HG03066 (cell line): ENCODE measurements around the gene TDRD3.

ENCODE experiments used
- ATAC-seq: cut with Tn5 transposase; IDR thresholded peaks from one replicate; pipeline ENCODE4 v1.9.1; 2021; ENCODE audit warnings: low read depth; ENCODE audit not compliant: unreplicated experiment

The TDRD3 gene

DNA sequence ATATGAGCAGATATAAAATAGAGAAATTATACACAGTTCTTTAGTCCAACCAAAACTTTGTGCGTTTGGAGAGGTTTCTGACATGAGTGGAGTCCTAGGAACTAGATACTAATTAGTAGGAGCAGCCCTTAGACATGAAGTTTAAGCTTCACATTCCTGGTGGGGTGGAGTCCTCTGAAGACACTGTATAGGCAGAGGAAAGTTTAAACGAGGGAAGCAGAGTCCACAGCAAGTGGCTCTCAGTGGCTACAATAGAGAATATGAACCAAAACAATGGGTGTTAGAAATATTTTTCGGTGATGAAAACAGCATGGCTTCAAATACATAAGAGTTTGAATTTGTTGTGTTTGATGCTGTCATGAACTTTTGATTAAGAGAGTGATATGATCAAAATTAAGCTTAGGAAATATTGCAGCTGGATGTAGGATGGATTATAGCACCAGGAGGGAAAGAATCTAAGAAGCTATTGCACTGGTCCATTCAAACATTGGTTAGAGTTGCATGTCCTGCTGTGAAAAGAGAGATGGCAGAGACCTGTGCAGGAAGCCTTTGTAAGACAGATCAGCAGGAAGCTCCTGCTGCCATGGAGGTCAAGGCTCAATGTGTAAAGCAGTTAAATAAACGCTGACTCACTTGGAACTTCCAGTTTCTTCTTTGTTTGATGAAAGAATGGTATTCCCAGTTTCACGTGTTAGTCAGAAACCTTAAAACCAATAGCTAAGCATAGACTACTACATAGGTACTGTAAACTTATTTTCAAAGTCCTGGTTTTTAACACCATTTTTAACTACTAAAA lies 175.2 kb downstream of the TDRD3 start:
- no peak for ATAC-seq

DNA sequence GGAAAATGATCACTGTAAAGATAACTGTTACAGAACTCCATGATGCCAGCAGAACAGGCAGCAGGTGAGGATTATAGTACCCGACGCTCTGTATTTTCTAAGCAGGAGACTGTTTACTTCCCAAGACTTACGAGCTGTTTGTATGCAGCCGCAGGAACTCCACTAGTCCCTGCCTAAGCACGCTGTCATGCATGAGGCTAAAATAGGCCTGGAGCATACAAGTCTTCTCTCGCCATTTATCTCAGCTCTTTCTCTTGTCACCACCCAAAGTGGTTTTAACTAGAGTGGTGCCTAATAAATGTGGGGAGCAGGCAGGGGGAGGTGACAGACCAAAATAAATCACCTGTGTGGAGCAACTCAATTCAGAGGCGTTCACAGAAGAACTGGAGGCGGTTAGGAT lies 175.8 kb downstream of the TDRD3 start:
- ATAC-seq: no peak

DNA sequence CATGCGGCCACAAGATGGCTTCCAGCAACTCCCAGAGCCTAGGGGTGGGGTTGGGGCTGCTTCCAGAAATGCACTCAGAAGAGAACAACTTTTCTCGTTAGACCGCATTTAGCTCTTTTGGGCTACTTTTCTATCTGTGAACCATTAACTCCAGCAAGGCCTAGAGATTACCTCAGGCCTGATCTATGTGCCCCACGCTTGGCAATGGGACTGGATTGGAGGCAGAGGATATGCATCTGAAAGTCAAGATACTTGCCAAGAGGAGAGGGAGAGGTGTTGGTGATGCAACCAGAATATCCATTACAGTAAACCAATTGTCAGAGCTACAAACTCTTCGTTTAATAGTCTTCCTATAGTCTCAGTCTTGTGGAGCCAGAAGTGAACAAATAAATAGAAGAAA lies 177.7 kb downstream of the TDRD3 start:
- no peak for ATAC-seq

DNA sequence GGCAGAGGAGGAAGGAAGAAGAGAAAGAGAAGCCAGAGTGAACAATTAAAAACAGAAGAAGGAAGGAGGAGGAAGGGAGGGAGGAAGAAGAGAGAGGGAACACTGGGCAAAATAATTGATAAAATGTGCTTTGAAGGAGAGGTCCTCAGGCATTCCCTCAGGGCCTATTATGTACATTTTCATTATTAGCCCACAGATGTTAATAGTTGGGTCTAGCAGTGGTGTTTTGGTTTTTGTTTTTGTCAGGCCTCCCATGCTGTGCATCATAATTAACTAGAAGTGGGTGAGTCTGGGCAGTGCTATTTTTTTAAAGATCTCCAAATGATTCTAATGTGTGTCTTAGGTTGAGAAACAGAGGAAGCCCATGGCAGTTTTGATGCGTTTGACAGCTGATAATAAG lies 178.1 kb downstream of the TDRD3 start:
- no peak for ATAC-seq

DNA sequence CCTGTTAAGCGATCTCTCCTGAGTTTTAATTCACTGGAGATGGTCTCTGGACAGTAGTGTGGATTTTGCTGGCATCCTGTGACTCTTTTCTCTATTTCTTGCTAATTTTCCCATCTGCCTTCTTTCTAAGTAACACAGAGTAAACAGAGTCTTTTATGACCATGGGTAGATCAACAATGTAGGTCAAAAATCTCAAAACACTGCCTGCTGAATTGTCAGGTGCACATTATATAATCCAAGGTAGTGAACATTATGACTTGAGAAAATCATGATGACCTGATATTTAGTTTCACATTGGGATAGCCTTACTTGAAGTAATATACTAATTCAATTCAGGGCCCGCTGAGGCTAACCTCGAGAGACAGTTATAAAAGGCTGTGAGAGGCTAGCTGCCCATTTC lies 180.7 kb downstream of the TDRD3 start:
- no peak for ATAC-seq

DNA sequence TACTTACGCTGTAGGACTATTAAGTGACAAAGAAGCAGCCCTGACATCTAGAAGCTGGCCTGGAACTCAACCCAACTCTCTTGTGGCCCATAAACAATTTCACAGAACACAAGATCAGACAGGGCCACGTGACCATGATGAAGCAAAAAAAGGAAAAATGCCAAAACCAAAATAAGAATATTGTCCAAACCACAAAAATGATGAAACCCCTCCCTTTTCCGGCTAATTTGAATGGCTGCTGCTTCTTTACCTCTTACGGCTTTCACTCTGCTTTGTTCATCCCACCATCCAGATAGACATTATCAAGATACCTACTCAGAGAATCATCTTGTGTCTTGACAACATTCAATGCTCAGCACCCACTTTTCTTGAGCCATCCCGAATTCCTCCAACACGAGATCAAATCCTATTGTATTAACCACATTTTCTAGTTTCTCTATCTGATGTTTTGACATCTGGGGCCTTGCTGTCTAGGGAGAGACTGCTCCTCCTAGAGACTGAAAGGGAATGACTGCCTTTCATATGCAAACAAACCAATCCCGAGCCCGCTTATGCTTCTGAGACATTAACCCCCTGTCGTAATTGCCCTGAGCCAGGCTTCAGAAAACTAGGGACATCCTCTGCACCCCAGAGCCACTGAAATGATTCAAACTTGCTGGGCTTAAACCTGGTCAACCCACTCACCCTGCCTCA lies 186.3 kb downstream of the TDRD3 start:
- ATAC-seq: no peak

DNA sequence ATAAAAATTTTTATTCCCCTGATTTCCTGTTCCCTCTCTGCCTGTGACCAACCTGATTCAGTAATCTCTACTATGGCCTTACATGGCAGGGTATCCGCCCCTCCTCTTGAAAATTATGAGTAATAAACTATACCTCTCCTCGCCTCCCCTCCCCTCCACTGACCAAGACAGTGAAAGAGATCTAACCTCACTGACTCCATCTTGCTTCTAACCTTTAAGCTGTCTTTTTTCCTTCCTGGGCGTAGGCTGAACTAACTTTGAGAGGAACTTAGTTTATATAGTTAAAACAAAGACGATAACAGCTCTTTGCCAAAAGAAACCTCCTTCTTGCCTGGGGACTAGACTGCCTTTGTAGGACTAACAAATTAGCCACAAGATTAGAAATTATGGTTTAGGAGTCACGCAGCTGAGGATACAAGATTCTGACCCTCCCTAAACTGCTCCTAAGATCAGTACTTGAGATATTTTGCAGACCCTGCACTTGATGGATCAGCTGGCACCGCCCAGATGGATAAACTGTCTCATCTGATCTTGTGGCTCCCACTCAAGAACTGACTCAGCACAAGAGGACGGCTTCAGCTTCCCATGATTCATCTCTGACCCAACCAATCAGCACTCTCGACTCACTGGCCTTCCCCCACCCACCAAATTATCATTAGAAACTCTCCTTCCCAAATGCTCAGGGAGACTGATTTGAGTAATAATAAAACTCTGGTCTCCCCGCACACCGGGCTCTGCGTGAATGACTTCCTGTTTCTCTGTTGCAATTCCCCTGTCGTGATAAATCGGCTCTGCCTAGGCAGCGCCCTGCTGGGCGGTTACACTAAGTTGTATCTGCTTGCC lies 187.1 kb downstream of the TDRD3 start:
- no peak for ATAC-seq

DNA sequence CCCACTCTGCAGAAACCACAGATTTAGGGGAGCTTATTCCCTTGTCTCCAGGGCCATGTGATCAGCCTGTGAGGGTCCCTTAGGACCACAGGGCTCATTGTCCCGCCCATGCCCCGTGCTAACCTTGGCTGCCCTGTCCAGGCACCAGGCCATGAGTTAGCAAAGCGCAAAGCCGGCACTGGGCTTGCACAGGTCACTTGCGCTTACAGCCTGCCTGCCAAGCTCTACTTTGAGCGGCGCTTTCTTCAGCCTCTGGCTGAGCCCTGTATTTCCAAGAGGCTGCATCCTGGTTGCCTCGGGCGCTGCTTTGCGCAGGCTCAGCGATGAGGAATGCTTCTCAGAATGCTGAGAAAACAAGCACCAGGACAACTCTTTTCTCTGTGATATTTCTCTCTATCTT lies 188.0 kb downstream of the TDRD3 start:
- no peak for ATAC-seq

DNA sequence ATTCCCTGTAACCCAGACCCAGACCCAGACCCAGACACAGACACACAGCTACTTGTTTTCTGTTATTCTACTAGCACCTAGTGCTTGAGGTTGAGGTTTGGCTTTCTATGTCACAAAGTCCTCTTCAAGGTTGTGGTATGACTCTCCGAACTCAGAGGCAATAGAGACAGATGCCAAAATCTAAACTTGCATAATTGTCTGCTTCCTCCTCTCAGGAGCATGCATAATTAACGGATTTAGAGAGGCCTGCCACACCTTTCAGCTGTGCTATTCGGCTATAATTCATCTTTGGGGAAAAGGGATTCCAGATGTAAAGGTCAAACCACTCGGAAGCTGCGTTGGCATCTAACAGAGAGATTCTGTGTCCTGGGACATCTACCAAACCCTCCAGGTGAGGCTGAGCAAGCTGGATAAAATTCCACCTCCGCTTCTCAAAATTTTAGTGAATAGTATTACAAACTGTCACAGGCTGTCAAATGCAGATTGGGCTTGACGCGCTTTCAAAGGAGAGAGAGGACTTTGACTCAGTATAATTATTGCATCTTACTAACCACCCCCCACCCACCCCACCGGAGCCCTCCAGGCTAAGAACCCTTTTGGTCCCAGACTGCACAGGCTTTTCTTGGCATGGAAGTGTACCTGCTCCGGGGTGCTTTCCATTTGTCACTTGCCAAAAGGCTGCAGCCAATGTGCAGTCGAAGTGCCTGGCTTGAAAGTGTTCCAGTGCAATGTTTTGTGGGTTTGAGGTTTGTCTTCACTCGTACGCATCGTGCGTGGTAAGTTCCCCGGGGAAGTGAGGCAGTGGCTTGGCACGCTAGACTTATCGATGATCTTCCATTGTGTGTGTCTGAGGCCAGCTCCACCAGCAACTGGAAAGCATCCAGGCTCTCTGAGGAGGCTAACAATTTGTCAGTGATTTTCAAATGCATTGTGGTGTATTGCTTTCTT lies 194.1 kb downstream of the TDRD3 start:
- no peak for ATAC-seq

DNA sequence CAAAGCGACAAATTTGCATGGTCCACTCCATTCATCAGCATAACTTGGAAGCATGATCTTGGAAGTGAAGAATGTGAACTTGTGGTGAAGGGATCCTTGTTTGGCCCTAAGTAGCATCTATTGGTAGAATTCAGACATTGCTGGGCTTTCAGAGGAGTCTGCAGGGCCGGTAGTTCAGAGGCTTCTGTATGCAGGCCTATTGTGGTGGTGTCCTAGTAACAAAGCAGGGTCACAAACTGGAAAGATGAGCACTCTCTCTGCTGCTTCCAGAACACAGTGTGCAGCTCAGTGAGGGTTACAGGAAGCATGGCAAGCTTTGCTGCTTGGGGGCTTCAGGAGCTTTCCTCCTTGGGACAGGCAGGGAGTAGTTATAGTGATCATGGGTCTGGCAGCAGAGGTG lies 206.0 kb downstream of the TDRD3 start:
- no peak for ATAC-seq

DNA sequence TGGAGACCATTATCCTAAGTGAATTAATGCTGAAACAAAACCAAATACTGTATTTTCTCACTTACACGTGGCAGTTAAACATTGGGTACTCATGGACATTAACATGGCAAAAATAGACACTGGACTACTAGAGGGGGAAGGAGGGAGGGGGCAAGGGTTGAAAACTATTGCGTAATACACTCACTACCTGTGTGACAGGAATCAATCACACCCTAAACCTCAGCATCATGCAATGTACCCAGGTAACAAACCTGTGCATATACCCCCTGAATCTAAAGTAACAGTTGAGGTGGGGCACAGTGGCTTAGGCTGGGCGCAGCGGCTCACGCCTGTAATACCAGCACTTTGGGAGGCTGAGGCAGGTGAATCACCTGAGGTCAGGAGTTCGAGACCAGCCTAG lies 207.0 kb downstream of the TDRD3 start:
- ATAC-seq: no peak

DNA sequence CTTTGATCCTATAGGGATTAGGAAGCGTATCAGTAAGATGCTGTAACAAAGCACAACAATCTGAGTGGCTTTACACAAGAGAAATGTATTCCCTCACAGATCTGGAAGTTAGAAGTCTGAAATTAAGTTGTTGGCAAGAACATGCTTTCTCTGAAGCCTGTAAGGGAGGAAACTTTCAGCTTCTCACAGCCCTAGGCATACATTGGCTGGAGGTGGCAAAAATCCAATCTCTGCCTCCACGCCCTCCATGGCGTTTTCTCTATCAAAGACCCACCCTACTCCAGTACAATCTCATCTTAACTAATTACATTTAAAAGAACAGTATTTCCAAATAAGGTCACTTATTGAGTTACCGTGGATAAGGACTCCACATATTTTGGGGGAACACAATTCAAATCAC lies 211.9 kb downstream of the TDRD3 start:
- ATAC-seq: no peak

DNA sequence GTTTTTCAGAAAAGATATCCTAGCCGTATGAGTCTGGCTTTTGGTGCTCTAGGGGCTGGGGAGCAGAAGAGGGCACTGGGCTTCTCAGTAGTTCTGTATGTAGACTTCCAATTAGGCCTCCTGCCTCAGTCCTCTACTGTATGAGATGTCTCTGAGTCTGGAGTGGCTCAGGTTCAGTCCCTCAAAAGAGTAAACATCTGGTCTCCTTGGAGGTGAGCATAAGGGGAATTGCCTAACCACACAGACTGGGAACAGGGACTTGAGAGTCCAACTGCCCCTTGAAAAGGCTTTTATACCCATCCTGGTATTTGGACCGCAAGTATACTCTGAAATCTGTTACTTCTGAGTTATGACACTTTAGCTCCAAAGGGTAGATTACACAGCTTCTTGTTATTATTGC lies 214.5 kb downstream of the TDRD3 start:
- ATAC-seq: no peak

DNA sequence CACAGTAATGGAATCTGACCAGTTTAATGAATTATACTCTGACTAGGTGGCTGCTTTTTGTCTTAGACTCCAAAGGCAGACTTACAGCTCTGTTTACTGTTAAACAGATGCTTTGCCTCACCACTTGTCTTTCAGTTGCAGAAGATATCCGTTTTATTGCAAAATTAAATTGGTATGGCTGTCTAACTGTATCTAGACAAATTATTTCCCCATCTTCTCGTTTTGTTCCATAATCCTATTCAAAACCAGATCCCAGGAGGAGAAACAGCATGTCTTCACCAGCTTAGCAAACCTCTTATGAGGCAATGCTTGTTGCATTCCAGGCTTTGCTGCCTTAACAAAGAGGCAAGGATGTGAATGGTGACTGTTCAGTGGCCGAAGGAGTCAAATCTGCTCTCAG lies 215.6 kb downstream of the TDRD3 start:
- no peak for ATAC-seq

DNA sequence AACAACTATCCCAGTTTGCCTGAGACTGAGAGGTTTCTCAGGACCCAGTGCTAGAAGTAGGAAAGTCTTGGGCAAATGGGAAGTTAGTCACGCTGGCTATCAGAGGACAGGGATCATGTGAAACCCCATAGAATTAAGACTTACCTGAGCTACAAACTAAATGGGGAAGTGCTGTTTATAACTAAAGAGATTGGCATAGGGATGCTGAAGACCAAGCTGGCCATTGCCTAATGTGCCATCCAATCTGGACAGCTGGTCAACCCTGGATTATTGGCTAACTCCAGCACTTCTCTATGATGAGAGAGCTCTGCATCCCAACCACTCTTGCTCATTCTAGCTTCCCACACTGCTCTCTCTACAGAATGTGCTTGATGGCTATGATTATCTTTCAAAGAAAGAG lies 216.1 kb downstream of the TDRD3 start:
- no peak for ATAC-seq

DNA sequence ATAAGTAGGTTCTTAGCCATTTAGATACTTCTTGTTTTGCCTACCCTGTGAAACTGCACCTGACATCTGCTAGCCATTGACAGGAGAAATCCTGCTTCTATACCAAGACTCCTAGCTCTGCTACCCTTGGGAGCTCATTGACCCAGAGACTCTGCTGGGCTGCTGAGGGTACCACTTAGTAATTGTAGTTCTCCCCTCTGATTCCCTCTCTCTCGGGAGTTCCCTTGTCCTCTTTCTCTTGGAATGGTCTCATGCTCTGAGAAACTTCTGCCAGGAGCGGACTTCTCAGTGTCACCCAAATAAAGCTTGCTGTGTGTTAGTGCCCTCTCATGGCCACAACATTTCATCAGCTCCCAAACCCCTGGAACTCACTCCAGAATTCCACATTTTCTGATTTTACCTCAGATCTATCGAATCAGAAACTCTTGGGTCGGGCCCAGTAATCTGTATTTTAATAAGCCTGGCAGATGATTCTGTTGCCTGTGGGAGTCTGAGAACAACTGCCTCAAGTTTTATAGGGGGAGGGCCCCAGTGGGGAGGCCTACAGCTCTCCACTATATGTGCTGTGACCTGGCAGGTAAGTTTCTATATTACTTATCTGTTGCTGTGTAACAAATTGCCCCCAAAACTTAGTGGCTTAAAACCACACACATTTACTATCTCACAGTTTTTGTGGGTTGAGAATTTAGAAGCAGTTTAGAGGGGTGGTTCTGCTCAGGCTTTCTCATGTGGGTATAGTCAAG lies 221.1 kb downstream of the TDRD3 start:
- ATAC-seq: no peak

DNA sequence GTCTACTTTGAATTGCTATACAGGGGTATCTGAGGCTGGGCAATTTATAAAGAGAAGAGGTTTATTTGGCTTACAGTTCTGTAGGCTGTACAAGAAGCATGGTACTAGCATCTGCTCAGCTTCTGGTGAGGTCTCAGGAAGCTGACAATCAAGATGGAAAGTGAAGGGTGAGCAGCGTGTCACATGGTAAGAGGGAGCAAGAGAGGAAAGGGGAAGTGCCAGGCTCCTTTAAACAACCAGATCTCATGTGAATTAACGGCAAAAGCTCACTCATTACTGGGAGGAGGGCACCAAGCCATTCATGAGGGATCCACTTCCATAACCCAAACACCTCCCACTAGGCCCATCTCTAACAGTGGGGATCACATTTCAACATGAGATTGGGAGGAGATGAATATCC lies 222.4 kb downstream of the TDRD3 start:
- no peak for ATAC-seq

DNA sequence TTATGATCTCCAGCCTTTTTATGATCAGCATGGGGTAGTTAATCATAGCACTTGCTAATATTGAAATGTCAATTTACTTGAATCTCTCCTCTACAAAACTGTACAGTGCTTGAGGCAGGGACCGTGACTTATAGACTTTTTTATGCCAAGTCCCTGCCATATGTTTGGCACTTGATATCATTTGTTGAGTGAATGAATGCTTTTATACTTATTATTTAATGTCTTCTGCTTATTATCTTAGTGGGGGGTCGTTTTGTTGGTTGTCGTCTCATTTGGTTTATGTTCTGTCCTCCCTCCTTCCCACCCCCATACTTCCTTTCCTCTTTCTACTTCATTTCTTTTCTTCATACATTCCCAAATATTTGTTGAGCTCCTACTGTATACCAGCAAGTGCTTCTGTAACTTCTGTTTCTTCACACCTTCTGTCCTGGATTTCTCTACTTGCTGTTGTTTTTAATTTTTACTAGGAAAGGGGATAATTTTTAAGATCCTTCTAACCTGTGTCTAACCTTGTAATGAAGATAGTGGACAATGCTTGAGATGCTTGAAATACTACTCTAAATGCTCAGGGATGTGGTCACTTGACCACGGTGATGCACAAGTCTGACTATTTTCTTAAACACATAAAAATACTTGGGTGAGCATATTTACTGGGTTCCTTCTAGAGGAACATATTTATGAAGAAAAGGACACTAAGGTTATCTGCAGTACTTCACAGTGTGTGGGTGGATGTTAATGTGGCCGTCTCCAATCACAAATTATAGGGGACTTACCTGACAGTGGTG lies 223.8 kb downstream of the TDRD3 start:
- ATAC-seq: no peak

DNA sequence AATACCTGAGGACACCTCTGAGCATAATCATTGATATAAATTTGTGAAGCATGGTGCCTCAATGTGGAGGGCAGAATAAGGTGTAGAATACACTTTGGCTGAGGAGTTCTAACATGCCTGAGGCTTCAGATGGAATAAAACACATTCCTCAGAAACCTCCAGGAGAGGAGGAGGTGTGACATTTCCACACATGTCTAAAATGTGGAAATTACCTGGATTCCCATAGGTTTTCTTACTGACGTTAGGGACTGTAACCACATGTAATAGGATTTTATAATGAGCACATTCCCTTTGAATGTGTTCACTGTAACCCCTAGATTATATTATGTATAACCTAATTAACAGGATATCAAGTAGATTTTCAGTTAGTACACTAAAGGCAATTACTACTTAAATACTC lies 226.1 kb downstream of the TDRD3 start:
- no peak for ATAC-seq
